ENCODE measurements around the gene SMCR8.
"Not testable (repeated sequence)": the region's sequence is repeated elsewhere in the genome, so short reads cannot be mapped to it uniquely, and the experiment has no call there.

The SMCR8 gene, protein sequence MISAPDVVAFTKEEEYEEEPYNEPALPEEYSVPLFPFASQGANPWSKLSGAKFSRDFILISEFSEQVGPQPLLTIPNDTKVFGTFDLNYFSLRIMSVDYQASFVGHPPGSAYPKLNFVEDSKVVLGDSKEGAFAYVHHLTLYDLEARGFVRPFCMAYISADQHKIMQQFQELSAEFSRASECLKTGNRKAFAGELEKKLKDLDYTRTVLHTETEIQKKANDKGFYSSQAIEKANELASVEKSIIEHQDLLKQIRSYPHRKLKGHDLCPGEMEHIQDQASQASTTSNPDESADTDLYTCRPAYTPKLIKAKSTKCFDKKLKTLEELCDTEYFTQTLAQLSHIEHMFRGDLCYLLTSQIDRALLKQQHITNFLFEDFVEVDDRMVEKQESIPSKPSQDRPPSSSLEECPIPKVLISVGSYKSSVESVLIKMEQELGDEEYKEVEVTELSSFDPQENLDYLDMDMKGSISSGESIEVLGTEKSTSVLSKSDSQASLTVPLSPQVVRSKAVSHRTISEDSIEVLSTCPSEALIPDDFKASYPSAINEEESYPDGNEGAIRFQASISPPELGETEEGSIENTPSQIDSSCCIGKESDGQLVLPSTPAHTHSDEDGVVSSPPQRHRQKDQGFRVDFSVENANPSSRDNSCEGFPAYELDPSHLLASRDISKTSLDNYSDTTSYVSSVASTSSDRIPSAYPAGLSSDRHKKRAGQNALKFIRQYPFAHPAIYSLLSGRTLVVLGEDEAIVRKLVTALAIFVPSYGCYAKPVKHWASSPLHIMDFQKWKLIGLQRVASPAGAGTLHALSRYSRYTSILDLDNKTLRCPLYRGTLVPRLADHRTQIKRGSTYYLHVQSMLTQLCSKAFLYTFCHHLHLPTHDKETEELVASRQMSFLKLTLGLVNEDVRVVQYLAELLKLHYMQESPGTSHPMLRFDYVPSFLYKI

DNA sequence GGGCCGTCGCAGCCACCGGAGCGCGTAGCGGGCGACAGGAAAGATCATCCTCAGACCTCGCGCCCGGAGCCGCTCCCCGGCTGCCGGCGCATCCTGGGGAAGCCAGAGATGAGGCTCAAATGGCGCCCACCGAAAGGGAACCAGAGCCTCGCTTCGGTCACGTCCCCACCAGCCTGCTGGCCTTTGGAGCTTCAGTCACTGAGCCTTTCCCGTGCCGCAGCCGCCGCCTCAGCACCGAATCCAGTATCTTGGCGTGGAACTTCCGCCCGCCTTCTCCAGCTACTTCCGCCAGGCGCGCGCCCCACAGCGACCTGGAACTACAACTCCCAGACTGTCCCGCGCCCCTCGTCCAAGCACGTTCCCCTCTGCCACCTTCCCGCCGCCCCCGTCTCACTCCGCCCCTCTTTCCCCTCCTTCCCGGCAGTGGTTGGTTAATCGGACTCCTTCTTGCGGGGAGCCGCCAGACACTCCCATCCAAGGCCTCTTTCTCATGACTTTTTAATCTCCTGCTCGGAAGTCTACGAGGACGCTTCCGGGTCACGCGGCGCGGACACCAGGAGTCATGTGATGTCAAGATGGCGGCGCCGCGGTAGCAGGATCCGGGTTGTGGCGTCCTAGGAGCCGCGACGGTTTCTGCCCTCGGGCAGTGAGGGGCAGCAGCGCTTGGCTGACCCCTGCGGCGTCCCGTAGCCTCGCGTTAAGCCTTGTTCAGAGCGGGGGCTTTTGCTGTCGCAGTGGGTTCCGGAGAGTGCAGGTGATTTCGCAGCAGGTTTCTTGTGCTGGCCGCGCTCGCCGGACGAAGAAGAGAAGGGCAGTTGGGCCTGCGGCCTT, at the start of gene SMCR8, which contains the start of gene TOP3A:
Gene SMCR8, plus strand, starts transcription at position 563 of the 831 bp plus-strand sequence. CDS start 497 bp downstream, outside the sequence.
Gene TOP3A, minus strand, starts transcription at position 264 of the 831 bp plus-strand sequence. Its CDS starts 216 bp downstream, at position 48.
- peak; percentile 95 for DNase-seq

DNA sequence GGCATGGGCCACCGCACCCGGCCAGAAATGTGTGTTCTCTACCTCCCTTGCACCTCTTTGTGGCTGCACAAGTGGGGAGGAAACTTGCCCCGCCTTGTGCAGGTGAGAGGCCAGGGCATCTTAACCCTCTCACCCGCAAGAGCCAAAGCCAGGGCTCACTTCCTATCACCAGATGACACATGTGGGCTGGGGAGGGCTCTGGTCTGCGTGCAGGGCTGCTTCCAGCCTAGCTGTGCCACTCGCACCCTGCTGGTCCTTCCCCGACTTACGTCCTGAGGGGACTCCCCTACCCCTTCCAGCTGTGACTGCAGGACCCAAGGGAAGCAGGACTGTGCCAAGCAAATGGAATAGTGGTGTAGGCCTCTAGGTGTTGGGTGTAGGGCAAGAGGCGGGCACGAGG, 47.7 kb upstream of the SMCR8 start:
- DNase-seq, result no peak

DNA sequence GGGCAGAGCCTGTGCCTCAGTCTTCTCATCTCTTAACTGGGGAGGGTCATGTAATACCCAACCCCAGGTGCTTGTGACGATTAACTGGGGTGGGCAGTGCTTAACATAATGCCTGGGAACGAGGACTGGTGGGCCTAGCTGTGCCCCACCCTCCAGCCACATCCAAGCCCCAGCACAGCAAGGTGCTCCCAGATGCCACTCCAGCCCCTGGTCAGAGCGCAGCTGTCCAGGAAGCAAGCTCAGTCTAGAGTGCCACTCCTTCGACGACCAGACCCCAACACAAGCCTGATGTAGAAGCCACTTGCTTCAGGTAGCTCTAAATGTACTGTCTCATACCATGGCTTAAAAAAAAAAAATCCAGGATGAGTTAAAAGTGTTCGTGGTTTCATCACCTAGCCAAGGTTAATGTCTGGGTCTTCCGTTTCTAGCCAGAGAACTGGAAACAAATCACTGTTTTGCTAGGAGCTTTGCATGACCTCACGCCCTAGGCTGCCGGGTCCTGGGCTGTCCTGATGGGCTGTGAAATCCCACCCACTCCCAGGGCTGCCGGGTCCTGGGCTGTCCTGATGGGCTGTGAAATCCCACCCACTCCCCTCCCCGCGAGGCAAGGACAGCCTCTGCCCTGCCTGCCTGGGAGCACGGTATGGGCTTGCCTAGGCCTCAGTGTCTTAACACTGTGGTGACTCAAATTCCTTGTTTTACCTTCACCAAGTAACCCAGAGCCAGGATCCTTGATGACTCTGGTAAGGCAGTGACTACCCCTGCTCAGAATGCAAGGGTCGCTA, 47.0 kb upstream of the SMCR8 start:
- DNase-seq, result no peak

DNA sequence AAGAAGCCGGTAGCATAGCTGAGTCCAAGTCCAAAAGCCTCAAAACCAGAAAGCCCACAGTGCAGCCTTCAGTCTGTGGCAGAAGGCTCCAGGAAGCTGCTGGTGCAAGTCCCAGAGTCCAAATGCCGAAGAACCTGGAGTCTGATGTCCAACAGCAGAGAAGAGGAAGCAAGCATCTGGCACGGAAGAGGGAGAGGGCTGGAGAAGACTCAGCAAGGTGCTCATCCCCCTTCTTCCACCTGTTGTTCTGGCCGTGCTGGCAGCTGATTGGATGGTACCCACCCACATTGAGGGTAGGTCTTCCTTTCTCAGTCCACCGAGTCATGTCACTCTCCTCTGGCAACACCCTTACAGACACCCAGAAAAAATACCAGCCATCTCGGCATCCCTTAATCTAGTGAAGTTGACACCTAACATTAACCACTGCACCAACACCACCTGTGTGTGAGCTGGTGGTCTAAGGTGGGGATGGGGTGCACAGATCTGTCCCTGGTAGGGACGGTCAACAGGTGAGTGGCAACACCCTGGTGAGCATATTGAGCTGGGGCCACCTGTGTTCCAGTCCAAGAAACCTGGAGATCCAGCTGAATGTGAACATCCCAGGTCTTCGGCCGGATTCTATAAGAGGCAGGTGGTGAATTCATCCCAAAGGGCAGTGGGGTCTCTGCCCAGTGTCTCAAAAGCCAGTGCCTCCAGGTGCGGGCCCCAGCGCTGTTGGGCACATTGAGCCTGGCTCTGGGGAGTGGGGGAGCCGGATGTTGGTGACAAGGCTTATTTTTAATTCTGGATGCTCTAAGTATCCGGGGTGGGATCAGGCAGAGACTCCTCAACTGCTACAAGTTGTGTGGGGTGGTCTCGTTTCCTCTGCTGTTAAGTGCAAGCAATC, 44.8 kb upstream of the SMCR8 start:
- DNase-seq, result no peak

DNA sequence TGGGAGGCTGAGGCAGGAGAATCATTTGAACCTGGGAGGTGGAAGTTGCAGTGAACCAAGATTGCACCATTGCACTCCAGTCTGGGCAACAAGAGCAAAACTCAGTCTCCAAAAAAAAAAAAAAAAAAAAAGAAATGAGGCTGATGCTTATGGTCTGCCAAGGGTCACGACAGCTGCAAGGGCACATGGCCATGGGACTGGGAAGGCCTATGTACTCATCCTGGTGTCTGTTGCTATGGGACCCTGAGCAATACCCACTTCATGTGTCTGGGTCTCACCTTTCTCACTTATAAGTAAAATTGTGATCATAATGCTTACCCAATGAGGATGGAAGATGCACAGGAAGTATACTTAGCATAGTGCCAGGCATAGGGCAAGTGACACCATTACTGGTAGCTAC, 38.0 kb upstream of the SMCR8 start:
- no peak for DNase-seq

DNA sequence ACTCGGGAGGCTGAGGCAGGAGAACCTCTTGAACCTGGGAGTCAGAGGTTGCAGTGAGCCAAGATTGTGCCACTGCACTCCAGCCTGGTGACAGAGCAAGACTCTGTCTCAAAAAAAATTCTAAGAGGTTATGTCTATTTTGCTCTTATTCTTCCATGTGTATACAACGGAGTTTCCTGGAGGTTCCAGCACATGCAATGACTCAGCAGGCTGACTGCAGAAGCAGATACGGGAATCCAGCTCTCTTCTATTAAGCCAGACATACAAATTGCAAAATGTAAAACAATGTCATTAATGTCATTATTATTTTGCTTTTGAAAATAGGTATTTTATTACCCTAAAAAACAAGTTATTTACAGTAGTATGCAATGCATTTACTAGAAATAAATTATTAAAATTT, 36.2 kb upstream of the SMCR8 start:
- no peak for DNase-seq

DNA sequence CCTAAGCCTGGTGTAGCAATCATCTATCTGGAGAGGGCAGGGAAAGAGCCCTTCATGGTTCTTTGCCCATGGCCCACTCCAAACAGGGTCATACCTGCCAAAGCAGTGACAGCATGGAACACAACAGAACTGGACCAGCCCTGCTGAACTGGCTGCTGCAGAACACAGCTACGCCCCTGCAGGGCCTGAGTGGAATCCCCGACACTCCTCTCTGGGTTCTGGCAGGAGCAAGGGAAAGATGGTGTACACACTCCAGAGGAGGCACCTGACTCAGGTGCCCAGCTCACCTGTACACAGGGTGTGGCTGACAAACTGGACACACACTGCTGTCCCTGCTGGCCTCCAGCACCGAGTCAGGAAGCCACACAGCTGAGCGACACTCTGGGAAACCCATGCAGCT, 34.8 kb upstream of the SMCR8 start:
- DNase-seq, result no peak

DNA sequence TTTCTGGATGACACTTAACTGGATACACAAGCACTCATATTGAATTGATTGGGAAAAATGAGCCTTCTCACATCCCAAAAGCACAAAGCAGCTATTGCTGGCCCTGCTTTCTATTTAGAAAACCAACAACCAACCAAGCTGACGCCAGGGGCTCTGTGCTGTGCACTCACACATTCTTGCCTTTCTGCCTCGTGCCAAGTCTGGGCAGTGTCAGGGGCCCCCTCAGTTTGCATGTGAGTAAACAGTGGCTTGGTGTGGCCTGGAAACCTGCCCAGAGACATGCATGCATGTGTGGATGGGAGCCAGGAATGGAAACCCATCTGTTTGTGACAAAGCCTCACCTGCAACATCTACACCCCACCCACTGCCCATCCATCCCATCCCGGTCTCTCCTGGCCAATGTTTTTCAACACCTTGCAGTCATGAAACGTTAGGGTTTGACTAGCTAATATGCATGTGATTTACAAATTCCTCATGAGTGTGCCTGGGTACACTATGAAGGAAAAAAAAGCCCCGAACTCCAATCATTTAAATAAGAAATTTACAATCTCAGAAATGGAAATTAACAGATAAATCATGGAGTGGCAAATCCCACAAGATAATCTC, 34.2 kb upstream of the SMCR8 start:
- DNase-seq, result no peak

DNA sequence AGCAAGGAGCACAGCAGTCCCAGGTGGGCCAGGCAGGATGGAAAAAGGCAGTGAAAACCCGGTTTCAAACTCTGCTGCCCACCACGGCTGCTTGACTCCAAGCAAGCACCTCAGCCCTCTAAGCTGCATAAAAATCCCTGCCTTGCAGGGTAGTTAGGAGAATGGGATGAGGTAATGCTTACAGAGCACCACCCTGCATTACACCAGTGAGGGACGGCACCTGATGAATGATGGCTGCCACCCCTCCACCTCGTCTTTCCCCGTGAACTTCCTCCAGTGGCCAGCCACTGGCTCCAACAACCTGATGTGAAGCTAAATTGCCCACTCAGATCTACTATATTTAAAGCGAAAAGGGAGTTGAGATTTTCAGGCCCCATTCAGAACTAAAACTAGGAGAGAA, 33.3 kb upstream of the SMCR8 start:
- no peak for DNase-seq

DNA sequence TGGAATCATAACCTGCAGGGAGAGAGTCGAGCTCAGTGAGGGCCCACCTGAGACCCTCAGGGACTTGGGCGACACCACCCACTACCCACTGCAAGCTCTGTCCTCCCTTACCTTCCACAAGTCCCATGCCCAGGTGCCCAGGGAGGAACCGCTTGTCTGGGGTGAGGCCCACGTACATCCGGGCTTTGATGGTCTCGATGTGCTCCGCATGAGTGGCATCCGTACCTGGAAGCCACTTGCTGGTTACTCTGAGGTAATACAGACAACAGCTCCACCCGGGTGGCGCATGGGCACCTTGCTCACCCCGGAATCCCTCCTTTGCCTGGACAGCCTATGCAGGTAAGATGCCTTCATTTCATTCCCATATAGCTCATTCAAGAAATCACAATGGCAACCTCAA, 29.8 kb upstream of the SMCR8 start:
- no peak for DNase-seq

DNA sequence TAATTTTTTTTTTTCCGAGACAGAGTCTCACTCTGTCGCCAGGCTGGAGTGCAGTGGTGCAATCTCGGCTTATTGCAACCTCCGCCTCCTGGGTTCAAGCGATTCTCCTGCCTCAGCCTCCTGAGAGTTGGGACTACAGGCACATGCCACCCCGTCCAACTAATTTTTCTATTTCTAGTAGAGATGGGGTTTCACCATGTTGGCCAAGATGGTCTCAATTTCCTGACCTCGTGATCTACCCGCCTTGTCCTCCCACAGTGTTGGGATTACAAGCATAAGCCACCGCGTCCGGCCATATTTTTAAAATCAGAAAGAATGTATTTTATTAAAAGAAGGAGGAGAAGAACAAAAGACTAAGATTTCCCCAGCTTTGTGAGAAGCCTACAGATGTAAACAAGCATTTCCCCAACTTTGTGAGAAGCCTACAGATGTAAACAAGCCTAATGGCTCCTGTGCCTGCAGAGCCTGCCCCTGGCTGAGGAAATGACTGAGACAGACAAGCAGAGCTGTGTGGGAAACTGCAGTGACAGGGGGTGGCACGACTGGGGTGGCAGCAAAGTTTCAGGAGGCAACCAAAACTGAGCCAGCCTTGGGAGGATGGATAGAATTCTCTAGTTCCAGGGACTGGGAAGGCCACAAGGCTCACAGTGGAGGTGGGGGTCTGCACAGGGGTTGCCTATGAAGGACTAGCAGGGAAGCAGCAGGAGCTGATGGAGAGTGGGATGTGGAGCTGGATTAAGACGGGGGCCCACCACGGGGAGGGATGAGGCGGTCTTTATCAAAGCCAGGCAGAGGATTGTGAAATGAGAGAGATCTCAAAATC, 23.2 kb upstream of the SMCR8 start:
- DNase-seq, result no peak

DNA sequence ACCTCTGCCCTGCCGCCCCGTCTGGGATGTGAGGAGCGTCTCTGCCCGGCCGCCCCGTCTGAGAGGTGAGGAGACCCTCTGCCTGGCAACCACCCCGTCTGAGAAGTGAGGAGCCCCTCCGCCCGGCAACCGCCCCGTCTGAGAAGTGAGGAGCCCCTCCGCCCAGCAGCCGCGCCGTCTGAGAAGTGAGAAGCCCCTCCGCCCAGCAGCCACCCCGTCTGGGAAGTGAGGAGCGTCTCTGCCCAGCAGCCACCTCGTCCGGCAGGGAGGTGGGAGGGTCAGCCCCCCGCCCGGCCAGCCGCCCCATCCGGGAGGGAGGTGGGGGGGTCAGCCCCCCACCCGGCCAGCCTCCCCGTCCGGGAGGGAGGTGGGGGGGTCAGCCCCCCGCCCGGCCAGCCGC, 17.0 kb upstream of the SMCR8 start:
- not testable (repeated sequence) for DNase-seq

DNA sequence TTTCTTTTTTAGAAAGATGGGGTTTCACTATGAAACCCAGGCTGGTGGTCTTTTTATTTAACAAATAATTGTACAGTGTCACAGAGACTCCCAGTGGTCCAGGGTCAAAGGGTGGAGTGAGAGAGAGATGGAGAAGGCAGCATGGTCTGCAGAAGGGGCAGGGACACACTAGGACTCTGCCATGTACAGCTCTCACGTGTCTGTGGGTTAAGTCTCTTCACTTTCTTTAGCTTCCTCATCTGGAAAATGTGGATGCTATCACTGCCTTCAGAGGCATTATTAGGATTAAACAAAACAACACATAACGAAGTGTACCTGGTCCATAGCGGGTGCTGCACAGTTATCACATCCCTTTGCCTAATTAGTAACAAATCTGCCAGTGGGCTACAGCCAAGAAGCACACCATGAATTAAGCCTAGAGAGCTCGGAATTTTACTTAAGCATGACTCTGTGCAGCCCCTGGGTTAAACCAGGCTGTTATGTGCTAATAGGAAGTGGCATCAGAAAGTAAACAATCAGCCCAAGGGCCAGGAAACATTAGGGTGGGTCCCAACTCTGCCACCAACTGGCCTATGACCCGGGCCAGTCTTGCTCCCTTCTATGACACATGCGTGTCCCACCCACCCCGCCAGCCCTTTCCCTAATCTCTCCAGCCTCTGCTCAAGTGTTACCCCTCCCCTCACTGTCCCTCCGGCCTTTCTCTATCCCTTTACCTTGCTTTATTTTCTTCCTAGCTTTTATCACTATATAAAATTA, 14.2 kb upstream of the SMCR8 start:
- no peak for DNase-seq

DNA sequence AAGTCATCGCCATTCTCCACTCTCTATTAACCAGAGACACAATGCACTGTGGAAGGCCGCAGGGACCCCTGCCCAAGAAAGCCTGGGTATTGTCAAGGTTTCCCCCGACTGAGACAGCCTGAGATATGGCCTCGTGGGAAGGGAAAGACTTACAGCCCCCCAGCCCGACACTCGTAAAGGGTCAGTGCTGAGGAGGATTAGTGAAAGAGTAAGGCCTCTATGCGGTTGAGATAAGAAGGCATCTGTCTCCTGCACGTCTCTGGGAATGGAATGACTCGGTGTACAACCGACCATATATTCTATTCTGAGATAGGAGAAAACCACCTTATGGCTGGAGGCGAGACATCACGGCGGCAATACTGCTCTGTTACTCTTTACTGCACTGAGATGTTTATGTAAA, 11.9 kb upstream of the SMCR8 start:
- not testable (repeated sequence) for DNase-seq

DNA sequence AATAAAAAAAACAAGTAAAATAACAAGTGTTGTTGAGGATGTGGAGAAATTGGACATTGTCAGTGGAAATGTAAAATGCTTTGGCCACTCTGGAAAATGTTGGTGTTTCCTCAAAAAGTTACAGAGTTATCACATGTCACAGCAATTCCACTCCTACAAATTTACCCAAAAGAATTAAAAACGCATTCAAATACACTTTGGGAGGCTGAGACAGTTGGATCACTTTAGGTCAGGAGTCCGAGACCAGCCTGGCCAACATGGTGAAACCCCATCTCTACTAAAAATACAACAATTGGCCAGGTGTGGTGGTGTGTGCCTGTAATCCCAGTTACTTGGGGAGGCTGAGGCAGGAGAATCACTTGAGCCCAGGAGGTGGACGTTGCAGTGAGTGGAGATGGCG, 5.9 kb upstream of the SMCR8 start:
- no peak for DNase-seq

DNA sequence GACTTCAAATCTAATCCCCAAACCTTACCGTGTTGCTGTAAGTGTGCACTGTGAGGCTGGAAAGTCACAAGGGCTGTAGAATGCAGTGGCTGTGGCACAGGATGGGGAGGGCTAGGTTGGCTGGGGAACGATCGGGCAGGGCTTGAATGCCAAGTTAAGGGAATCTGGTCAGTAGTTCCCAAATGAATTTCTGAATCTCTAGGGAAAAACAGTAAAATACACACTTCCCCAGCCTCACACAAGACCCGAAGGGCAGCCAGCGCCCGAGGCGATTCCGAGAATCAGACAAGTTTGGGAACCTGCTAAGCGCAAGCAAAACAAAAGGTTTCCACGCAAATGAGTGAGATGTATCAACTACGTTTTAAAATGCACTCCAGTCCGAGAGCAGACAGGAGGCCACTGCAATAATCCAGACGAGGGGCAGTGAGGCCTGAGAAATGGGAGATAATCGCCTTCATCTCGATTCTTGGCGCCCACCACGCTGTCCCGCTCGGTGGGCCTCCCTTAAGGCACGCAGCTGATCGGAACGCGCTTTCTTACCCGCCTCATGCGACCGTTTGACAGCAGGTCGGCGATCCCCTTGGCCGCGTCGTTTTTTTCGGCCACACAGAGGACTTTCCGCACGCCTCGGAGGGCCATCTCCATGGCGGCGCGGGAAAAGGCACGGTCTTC, 898 bp upstream of the SMCR8 start:
- no peak for DNase-seq

DNA sequence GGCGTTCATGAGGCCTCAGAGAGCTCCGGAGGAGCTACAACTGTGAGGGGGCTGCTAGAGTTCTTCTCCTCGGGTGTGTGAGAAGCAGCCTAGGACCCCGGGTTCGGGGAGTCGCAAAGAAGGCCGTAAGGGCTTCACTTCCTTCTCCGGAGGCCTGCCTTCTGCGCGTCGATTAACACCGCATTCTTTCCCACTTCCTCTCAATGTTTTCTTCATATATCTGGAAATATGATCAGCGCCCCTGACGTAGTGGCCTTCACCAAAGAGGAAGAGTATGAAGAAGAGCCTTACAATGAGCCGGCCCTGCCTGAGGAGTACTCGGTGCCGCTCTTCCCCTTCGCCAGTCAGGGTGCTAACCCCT, 449 bp downstream of the SMCR8 start:
- no peak for DNase-seq

DNA sequence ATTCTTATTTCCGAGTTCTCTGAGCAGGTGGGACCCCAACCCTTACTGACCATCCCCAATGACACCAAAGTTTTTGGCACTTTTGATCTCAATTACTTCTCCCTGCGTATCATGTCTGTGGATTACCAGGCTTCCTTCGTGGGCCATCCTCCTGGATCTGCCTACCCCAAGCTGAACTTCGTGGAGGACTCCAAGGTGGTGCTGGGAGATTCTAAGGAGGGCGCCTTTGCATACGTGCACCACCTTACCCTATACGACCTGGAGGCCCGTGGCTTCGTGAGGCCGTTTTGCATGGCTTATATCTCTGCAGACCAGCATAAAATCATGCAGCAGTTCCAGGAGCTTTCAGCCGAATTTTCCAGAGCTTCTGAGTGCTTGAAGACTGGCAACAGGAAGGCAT, 868 bp downstream of the SMCR8 start:
- DNase-seq, result no peak
